Ovary (tissue), 9 donors: ENCODE results near the gene UPF1. TPM values are rescaled to one million over a fixed set of nuclear protein-coding genes. Genes with fewer than 3 reads are reported as not detected.
"Not testable (repeated sequence)": the region's sequence is repeated elsewhere in the genome, so short reads cannot be mapped to it uniquely, and the experiment has no call there.

Source experiments
- DNase-seq, 5 donors: peaks; one replicate each; pipeline ENCODE4 v3.0.0-alpha.2; 2019 to 2020
- H3K27ac ChIP-seq, 2 donors: fragments of 200-600 bp; one replicate each; pipeline versions ENCODE4 v1.5.1 to v1.8.0; 2019 to 2022
- H3K27me3 ChIP-seq: fragments of 200-600 bp; one replicate; pipeline ENCODE4 v1.8.0; 2022
- H3K36me3 ChIP-seq: fragments of 200-600 bp; sonication (generic); one replicate; pipeline ENCODE4 v1.5.1; 2019
- H3K4me1 ChIP-seq: one replicate; pipeline ENCODE4 v1.8.1; 2013; ENCODE audit warnings: mild to moderate bottlenecking, moderate library complexity; ENCODE audit not compliant: insufficient read depth
- H3K4me3 ChIP-seq: fragments of 200-600 bp; sonication (generic); one replicate; pipeline ENCODE4 v1.5.1; 2017
- H3K9me3 ChIP-seq, 2 donors: fragments of 200-600 bp in 1 of 2; sonication (generic) in 1 of 2; one replicate each; pipeline versions ENCODE4 v1.5.1 to v1.8.1; 2013 to 2019; ENCODE audit warnings: mild to moderate bottlenecking in 1 of 2, moderate library complexity in 1 of 2
- CTCF ChIP-seq, 3 donors: fragments of 450-650 bp in 2 of 3; fragments of 200-600 bp in 1 of 3; IDR thresholded peaks; one replicate each; pipeline versions ENCODE4 v1.5.1 to v1.8.0; 2016 to 2022; ENCODE audit warnings: antibody characterized with exemption in 3 of 3, mild to moderate bottlenecking in 1 of 3
- EP300 ChIP-seq: sonication (generic); formaldehyde crosslinking; IDR thresholded peaks from one replicate; pipeline ENCODE4 v1.6.1; 2017; ENCODE audit warnings: antibody characterized with exemption
- POLR2A ChIP-seq: fragments of 450-650 bp; IDR thresholded peaks from one replicate; pipeline ENCODE4 v1.6.1; 2017; ENCODE audit warnings: antibody characterized with exemption, mild to moderate bottlenecking, moderate library complexity
- WGBS, 3 donors: extraction: QIAGEN DNeasy Blood & Tissue Kit in 1 of 3; methylation state at CpG; one replicate each; pipeline versions ENCODE4 v1.1.5 to v1.1.7; 2013 to 2017; 5-methylcytosine and 5-hydroxymethylcytosine counted together
- intact Hi-C, 4 donors: fragments of 100-400 bp; cut with DNase I; formaldehyde crosslinking; loops; one replicate each; pipeline versions ENCODE4 v1.11.0 to v1.15.1; 2022 to 2023
- polyA plus RNA-seq, 2 donors: library from polyadenylated mRNA; stranded (reverse); fragments of 200-250 nt in 1 of 2; fragments of 350-450 nt in 1 of 2; fragmentation: Illumina TruSeq in 1 of 2; extraction: RNeasy Lipid Tissue Mini Kit (QIAGEN cat#74804) in 1 of 2; gene quantifications; one replicate each; pipeline ENCODE4 v1.2.3, GENCODE V29; 2013 to 2014
- total RNA-seq, 7 donors: library from RNA; depleted of rRNA in 2 of 7; stranded (reverse); fragments of >200 nt in 2 of 7; fragmentation: NEBNext Ultra II Directional in 3 of 7; extraction: Animal tissue kit (Norgen Biotek cat#: 25700) in 3 of 7; gene quantifications; one replicate each; pipeline versions ENCODE4 v1.1.0 to v1.2.4, GENCODE V29; 2016 to 2023
- donor health status: DM: no; HTN: no; CAD: no; lungs with moderate emphysema.
- donor health status: DM: no; HTN: no; CAD: no.
- donor health status: Bipolar disorder and iron deficiency.
- donor health status: DM: yes; HTN: yes; CAD: no.
- donor health status: DM: no; HTN: no; CAD: no.
- donor health status: DM: yes; HTN: yes; CAD: no.

The UPF1 gene
- total and polyA plus RNA-seq, 9 donors: 35.4 to 89.0 (median 59.7) TPM

- H3K4me1 ChIP-seq: no peaks in the 10 kb centered on the region
- 37 to 56% (median 55%) methylated on average over 17 to 19 of the region's 19 CpGs for WGBS, 3 donors
- no peaks in the 10 kb centered on the region for H3K9me3 ChIP-seq
- TF ChIP-seq CTCF (IDR thresholded peaks at IDR 0.05): no peak
- TF ChIP-seq EP300: no peak
- no peak for TF ChIP-seq POLR2A
- no peak for DNase-seq
- H3K27ac ChIP-seq: no peak overlapping the region
- intact Hi-C loops: no loop called here
- H3K36me3 ChIP-seq: no peaks in the 10 kb centered on the region
- H3K27me3 ChIP-seq: no peaks in the 10 kb centered on the region
- H3K4me3 ChIP-seq: no peak overlapping the region
Observed at GRCh38 chr19:18807861-18808331, 23.9 kb upstream of the UPF1 start.

GRCh38 chr19:18809149-18809868, 22.4 kb upstream of the UPF1 start:
- intact Hi-C loops: no loop called here
- Histone ChIP-seq H3K9me3 (no peaks in the 10 kb centered on the region), H3K4me1 (no peaks in the 10 kb centered on the region), H3K27ac (no peak overlapping the region), H3K27me3 (no peaks in the 10 kb centered on the region), H3K4me3 (no peak overlapping the region), H3K36me3 (no peaks in the 10 kb centered on the region)
- WGBS, 3 donors: 44 to 50% (median 48%) methylated on average over 14 of the region's 14 CpGs
- peak in 3 of 5 donors; percentile 61 to 77 (median 66) for DNase-seq
- peak; percentile 87 for TF ChIP-seq EP300
- no peak for TF ChIP-seq POLR2A

GRCh38 chr19:18811638-18812037, 20.1 kb upstream of the UPF1 start:
- H3K27ac ChIP-seq, intact Hi-C loops, H3K36me3 ChIP-seq, H3K4me3 ChIP-seq, H3K27me3 ChIP-seq, H3K9me3 ChIP-seq, H3K4me1 ChIP-seq, DNase-seq: not testable (repeated sequence)
- WGBS, 3 donors: 91 to 96% (median 94%) methylated on average over 5 of the region's 5 CpGs

GRCh38 chr19:18814063-18814462, 17.7 kb upstream of the UPF1 start:
- H3K36me3 ChIP-seq: no peaks in the 10 kb centered on the region
- no peak for TF ChIP-seq CTCF (IDR thresholded peaks at IDR 0.05)
- no peaks in the 10 kb centered on the region for H3K4me1 ChIP-seq
- WGBS, 3 donors: 9 to 18% (median 14%) methylated on average over 9 of the region's 9 CpGs
- no peaks in the 10 kb centered on the region for H3K9me3 ChIP-seq
- no peak overlapping the region for H3K4me3 ChIP-seq
- peak in 2 of 5 donors; percentile 52 to 63 for DNase-seq
- intact Hi-C loops: no loop called here
- H3K27me3 ChIP-seq: no peaks in the 10 kb centered on the region
- H3K27ac ChIP-seq: no peak overlapping the region

- WGBS, 3 donors: 70 to 80% (median 80%) methylated on average over 5 of the region's 5 CpGs
- no peaks in the 10 kb centered on the region for H3K4me1 ChIP-seq
- intact Hi-C loops: no loop called here
- no peaks in the 10 kb centered on the region for H3K9me3 ChIP-seq
- TF ChIP-seq EP300 (no peak), POLR2A (no peak), CTCF (IDR thresholded peaks at IDR 0.05) (no peak)
- no peak for DNase-seq
- no peak overlapping the region for H3K4me3 ChIP-seq
- no peak overlapping the region for H3K27ac ChIP-seq
- no peaks in the 10 kb centered on the region for H3K27me3 ChIP-seq
- no peaks in the 10 kb centered on the region for H3K36me3 ChIP-seq
Observed at GRCh38 chr19:18815673-18816072, 16.1 kb upstream of the UPF1 start.

- H3K4me3 ChIP-seq, DNase-seq, H3K9me3 ChIP-seq, H3K27ac ChIP-seq, intact Hi-C loops, H3K36me3 ChIP-seq, H3K4me1 ChIP-seq, H3K27me3 ChIP-seq: not testable (repeated sequence)
- WGBS, 3 donors: 90 to 99% (median 97%) methylated on average over 4 of the region's 4 CpGs
Observed at GRCh38 chr19:18816645-18817044, 15.1 kb upstream of the UPF1 start.
